NCI-H2171 treated with DMSO at 0.1 percent for 48 hours (cell line): ENCODE results near the gene EVC2.
A peak's percentile ranks its signal among the peaks of the same experiment; 100 is the strongest.

Experiments
- DNase-seq: peaks from one replicate; lab custom pipeline; 2025; lab: John Stamatoyannopoulos, UW

Gene EVC2

GRCh38 chr4:5558502-5558901 lies 149.9 kb downstream of the EVC2 start:
- DNase-seq = no peak

GRCh38 chr4:5554376-5554775 lies 154.0 kb downstream of the EVC2 start:
- no peak for DNase-seq

GRCh38 chr4:5553801-5554200 lies 154.6 kb downstream of the EVC2 start:
- no peak for DNase-seq

DNA sequence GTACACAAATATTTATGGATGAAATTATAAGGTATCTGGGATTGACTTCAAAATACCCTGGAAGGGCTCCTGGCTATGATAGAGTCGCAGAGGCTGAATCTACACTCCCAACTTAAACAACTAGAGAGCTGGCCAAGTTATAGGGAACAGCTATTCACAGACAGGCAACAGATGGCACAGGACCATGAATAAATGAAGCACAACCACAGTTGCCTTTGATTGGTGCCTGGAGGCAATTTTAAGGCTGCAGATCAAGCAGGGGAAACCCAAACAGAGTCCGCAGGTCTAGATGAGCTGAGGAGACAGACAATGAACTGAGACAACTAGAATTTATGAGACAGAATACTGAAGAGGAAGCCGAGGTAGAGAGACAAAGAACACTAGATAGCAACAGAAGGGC lies 155.9 kb downstream of the EVC2 start:
- DNase-seq = no peak

DNA sequence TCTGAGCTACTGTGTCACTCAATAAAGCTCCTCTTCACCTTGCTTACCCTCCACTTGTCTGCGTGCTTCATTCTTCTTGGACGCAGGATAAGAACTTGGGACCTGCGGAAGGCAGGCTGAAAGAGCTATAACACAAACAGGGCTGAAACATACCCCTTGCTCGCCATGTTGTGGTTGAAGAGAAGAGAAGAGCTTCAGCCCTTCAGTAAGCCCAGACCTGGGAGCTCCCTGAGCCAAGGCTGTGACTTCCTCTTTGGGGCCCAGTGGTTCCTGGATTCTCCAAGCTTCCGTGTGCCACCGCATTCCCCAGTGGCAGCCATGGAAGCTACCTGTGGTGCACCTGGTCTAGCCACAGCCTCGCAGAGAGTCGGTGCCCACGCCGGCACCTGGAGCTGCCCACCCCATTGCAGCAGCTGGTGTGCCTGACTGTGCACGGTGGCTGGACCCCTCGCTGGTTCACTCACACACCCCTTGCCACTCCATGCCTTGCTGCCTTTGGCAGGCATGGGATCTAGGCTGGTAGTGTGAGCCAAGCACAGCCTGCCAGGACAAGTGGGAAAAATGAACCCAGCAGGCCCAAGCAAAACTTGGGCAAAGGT lies 160.6 kb downstream of the EVC2 start:
- no peak for DNase-seq

- no peak for DNase-seq
Observed at GRCh38 chr4:5545271-5545670, 163.1 kb downstream of the EVC2 start.

- DNase-seq = no peak
Observed at GRCh38 chr4:5544762-5545161, 163.6 kb downstream of the EVC2 start.

DNA sequence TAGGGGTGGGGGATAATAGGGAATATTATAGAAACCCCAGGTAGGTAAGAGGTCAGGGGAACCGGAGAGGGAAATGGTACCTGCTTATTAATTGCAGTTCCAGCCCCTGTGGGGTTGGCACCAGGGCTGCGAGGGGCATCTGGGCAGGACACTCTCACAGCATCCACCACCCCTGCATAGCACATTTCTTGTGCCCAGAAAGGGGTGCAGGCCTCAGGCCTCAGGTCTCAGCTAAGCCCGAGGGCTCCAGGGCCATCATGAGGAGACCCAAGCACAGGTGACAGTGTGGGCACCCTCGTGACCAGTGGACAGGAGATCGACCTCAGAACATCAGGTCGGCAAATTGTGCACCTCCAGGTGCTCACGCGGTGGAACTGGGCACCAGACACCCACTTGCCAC lies 164.7 kb downstream of the EVC2 start:
- DNase-seq = no peak

DNA sequence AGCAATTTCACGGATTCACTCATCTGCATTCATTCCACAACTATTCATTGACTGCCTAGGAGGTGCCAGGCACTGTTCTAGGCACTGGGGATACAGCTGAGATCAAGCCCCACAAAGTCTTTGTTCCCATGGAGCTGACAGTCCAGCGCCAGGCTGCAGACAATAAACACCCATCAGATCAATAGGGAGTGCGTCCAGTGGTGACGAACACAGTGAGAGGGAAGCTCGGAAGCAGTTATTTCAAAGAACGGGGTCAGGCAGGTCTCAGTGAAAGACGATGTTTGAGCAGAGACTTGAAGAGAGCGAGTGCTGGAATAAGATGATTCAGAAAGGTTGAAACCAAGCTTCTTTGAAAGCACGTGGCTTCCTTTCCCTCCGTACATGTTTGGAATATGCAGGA lies 167.2 kb downstream of the EVC2 start:
- no peak for DNase-seq

DNA sequence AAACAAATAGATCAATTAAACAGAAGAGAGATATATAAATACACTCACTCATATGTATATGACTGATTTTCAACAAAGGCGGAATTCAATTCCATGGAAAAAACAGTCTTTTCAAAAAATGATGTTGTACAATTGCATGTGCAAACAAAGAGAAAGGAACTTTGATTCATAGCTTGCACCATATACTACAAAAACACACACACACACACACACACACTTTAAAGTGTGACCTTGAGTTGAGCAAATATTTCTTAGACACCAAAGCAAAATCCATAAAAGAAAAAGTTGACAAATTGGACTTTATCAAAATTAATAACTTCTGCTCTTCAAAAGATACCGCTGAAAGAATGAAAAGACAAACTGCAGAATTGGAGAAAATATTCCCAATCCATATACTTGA lies 168.8 kb downstream of the EVC2 start:
- no peak for DNase-seq

- no peak for DNase-seq
Observed at GRCh38 chr4:5532100-5532499, 176.3 kb downstream of the EVC2 start.

GRCh38 chr4:5528031-5528436 lies 180.3 kb downstream of the EVC2 start:
- DNase-seq = no peak

DNA sequence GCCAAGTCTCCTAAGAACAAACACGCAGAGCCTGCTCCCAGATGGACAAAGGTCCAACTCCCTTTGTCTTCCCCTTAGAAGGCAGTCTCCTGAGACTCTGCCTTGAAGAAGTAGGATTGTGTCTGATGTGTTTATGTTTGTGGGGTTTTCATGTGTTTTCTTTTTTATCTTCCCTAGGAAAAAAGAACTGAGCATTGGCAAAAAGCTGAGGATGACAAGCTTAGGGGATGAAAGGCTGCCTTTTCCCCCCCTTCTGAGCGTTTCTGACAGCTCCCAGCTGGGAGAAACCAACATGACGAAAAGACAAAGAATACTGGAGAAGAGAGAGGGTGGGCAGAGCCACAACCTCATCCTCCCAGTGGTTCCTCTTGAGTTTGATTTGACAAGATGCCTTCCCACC lies 181.1 kb downstream of the EVC2 start:
- DNase-seq = no peak

- DNase-seq = no peak
Observed at GRCh38 chr4:5526080-5526846, 182.1 kb downstream of the EVC2 start.

- peak; percentile 0 for DNase-seq
Observed at GRCh38 chr4:5524446-5525299, 183.7 kb downstream of the EVC2 start.

- DNase-seq = no peak
Observed at GRCh38 chr4:5517372-5517771, 191.0 kb downstream of the EVC2 start.

GRCh38 chr4:5515646-5516045 lies 192.7 kb downstream of the EVC2 start:
- DNase-seq = no peak
